22Rv1 (cell line): ENCODE measurements around the gene SLBP.

Experiments used
- CTCF ChIP-seq: fragments of 450-650 bp; IDR thresholded peaks from 2 replicates; pipeline ENCODE4 v1.5.1; 2017; ENCODE audit warnings: mild to moderate bottlenecking
- ZFX ChIP-seq: fragments of 450-650 bp; IDR thresholded peaks from 2 replicates; pipeline ENCODE4 v1.6.1; 2017; ENCODE audit warnings: antibody characterized with exemption, borderline replicate concordance

GRCh38 chr4:1735215-1735614 lies 23.1 kb upstream of the SLBP start:
- TF ChIP-seq CTCF (no peak), ZFX (no peak)
